Astrocyte (in vitro differentiated cells and primary cell): ENCODE results near the gene TAPBPL.

ENCODE experiments used
- CTCF ChIP-seq: IDR thresholded peaks from 2 replicates; pipeline ENCODE4 v1.5.1; 2011; ENCODE audit warnings: low read depth, mild to moderate bottlenecking, inconsistent platforms, low read length, moderate library complexity; ENCODE audit not compliant: insufficient read depth
- EZH2 ChIP-seq: IDR thresholded peaks from 2 replicates; pipeline ENCODE4 v1.6.1; 2012; ENCODE audit warnings: mild to moderate bottlenecking, low read length, inconsistent platforms; ENCODE audit not compliant: insufficient read depth

- TF ChIP-seq CTCF = no peak
- no peak for TF ChIP-seq EZH2
Measured at GRCh38 chr12:6407236-6407954, 44.4 kb upstream of the TAPBPL start.
